ENCODE results near the gene C11orf16. TPM values are rescaled to one million over a fixed set of nuclear protein-coding genes. Genes with fewer than 3 reads are reported as not detected.
"Not testable (repeated sequence)": the region's sequence is repeated elsewhere in the genome, so short reads cannot be mapped to it uniquely, and the experiment has no call there.

Gene C11orf16
- polyA plus RNA-seq (2011; rRNA removed) = not detected in 2 replicates
- not detected in 2 replicates for polyA minus RNA-seq (2011; rRNA and poly(A)+ RNA removed)

- H3K36me3 ChIP-seq (ENCODE audit: control insufficient read depth, insufficient read depth, low read length) = no peaks in the 10 kb centered on the region
- no peak for DNase-seq (ENCODE audit: low read depth)
- no peak for TF ChIP-seq CTCF (IDR thresholded peaks at IDR 0.05; ENCODE audit: insufficient read depth, low read depth, low read length)
- no peaks in the 10 kb centered on the region for H3K27me3 ChIP-seq (ENCODE audit: control insufficient read depth, insufficient read depth, low read length)
- POLR2A ChIA-PET = no interaction called here
- CTCF ChIA-PET = interaction anchor here (0.5 kb wide), 1 partner anchor 1390 kb away, joined by 3 read pairs; no protein-coding TSS in a partner anchor
- no peak within 1 kb of the TSS for H3K4me3 ChIP-seq (ENCODE audit: low read depth, low read length)
Measured at GRCh38 chr11:8932564-8933180, at the start of gene C11orf16. Gene C11orf16, minus strand, starts transcription at chr11:8932947. Its CDS starts 639 bp downstream, at chr11:8932308.

GRCh38 chr11:8980485-8980884, 47.7 kb upstream of the C11orf16 start:
- ChIA-PET POLR2A (interaction anchor here (0.6 kb wide), 1 partner anchor 16 kb away, joined by 3 read pairs; no protein-coding TSS in a partner anchor), CTCF (no interaction called here)
- Histone ChIP-seq H3K36me3 (ENCODE audit: control insufficient read depth, insufficient read depth, low read length) (peaks cover 1% of the 10 kb centered on the region; the same call in 1 of the 2 replicates), H3K27me3 (ENCODE audit: control insufficient read depth, insufficient read depth, low read length) (no peaks in the 10 kb centered on the region), H3K4me3 (ENCODE audit: low read depth, low read length) (no peak overlapping the region)
- TF ChIP-seq CTCF (IDR thresholded peaks at IDR 0.05; ENCODE audit: insufficient read depth, low read depth, low read length) = no peak
- no peak for DNase-seq (ENCODE audit: low read depth)

GRCh38 chr11:8979365-8979764, 46.6 kb upstream of the C11orf16 start:
- H3K4me3 ChIP-seq (ENCODE audit: low read depth, low read length); H3K27me3 ChIP-seq (ENCODE audit: control insufficient read depth, insufficient read depth, low read length); DNase-seq (ENCODE audit: low read depth); CTCF ChIA-PET; H3K36me3 ChIP-seq (ENCODE audit: control insufficient read depth, insufficient read depth, low read length): not testable (repeated sequence)
- POLR2A ChIA-PET = interaction anchor here (0.6 kb wide), 1 partner anchor 24 kb away, joined by 3 read pairs; the partner anchor contains the start of gene NRIP3

- no peak for DNase-seq (ENCODE audit: low read depth)
- CTCF ChIA-PET = interaction anchor here (0.6 to 2.0 kb wide), 4 partner anchors 10 to 229 kb away, joined by 3 to 6 read pairs (median 3); no protein-coding TSS in a partner anchor
- no peak overlapping the region for H3K4me3 ChIP-seq (ENCODE audit: low read depth, low read length)
- POLR2A ChIA-PET = no interaction called here
- H3K27me3 ChIP-seq (ENCODE audit: control insufficient read depth, insufficient read depth, low read length) = no peaks in the 10 kb centered on the region
- no peak for TF ChIP-seq CTCF (IDR thresholded peaks at IDR 0.05; ENCODE audit: insufficient read depth, low read depth, low read length)
- H3K36me3 ChIP-seq (ENCODE audit: control insufficient read depth, insufficient read depth, low read length) = no peaks in the 10 kb centered on the region
Measured at GRCh38 chr11:8973121-8973520, 40.4 kb upstream of the C11orf16 start.

- ChIA-PET POLR2A (no interaction called here), CTCF (interaction anchor here (1.0 to 2.0 kb wide), 2 partner anchors 13 to 166 kb away, joined by 3 to 6 read pairs; no protein-coding TSS in a partner anchor)
- no peaks in the 10 kb centered on the region for H3K27me3 ChIP-seq (ENCODE audit: control insufficient read depth, insufficient read depth, low read length)
- H3K36me3 ChIP-seq (ENCODE audit: control insufficient read depth, insufficient read depth, low read length) = no peaks in the 10 kb centered on the region
- DNase-seq (ENCODE audit: low read depth) = no peak
- no peak overlapping the region for H3K4me3 ChIP-seq (ENCODE audit: low read depth, low read length)
- no peak for TF ChIP-seq CTCF (IDR thresholded peaks at IDR 0.05; ENCODE audit: insufficient read depth, low read depth, low read length)
Measured at GRCh38 chr11:8971924-8972316, 39.2 kb upstream of the C11orf16 start.
